ENCODE data around the gene PSME4. TPM values are rescaled to one million over a fixed set of nuclear protein-coding genes. Genes with fewer than 3 reads are reported as not detected.

The PSME4 gene, protein sequence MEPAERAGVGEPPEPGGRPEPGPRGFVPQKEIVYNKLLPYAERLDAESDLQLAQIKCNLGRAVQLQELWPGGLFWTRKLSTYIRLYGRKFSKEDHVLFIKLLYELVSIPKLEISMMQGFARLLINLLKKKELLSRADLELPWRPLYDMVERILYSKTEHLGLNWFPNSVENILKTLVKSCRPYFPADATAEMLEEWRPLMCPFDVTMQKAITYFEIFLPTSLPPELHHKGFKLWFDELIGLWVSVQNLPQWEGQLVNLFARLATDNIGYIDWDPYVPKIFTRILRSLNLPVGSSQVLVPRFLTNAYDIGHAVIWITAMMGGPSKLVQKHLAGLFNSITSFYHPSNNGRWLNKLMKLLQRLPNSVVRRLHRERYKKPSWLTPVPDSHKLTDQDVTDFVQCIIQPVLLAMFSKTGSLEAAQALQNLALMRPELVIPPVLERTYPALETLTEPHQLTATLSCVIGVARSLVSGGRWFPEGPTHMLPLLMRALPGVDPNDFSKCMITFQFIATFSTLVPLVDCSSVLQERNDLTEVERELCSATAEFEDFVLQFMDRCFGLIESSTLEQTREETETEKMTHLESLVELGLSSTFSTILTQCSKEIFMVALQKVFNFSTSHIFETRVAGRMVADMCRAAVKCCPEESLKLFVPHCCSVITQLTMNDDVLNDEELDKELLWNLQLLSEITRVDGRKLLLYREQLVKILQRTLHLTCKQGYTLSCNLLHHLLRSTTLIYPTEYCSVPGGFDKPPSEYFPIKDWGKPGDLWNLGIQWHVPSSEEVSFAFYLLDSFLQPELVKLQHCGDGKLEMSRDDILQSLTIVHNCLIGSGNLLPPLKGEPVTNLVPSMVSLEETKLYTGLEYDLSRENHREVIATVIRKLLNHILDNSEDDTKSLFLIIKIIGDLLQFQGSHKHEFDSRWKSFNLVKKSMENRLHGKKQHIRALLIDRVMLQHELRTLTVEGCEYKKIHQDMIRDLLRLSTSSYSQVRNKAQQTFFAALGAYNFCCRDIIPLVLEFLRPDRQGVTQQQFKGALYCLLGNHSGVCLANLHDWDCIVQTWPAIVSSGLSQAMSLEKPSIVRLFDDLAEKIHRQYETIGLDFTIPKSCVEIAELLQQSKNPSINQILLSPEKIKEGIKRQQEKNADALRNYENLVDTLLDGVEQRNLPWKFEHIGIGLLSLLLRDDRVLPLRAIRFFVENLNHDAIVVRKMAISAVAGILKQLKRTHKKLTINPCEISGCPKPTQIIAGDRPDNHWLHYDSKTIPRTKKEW (N-terminal part only)
- total RNA-seq (2022; extraction: Qiagen RNA extraction; ENCODE audit: low read depth) = 44.1 to 46.4 TPM (median 44.8 TPM) in 5 replicates

DNA sequence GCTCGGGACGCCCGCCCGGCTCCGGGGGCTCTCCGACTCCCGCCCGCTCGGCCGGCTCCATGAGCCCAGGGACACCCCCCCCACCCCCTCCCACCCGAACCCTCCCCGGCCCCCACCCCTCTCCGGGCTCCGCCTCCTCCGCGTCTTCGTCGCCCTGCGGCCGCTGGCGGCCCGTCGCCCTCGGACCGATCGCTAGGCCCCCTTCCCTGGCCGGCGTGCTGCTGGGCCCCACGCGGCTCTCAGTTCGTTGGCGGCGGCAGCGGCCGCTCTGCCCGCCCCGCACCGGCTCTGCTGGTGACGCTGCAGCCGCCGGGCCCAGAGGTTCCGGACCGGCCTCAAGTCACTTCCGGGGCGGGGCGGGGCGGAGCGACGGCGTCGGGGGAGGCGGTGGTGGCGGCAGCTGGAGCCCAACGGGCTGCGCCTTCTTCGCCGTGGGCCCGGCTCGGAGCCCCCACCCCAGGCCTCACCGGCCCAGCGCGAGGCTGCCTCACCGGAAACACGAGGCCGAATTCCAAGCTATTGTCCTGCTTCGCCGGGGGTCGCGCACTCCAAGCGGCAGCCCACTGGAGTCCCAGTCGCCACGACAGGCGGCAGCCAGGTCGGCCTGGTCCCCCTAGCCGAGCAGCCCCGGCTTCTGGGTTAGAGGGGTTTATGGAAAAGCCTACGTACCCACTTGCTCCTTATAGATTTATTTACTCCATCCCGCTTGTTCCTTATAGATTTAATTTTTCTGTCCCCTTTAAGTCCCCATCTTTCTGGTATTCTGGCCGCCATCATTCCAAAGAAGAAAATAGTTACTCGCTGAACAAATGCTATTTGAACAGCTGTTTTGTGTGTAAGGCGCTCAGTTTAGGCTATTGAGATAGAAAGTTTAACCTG, at the start of gene PSME4:
Gene PSME4 (minus strand): TSS at position 270 of the 879 bp plus-strand sequence. CDS start 209 bp downstream, at position 61.

DNA sequence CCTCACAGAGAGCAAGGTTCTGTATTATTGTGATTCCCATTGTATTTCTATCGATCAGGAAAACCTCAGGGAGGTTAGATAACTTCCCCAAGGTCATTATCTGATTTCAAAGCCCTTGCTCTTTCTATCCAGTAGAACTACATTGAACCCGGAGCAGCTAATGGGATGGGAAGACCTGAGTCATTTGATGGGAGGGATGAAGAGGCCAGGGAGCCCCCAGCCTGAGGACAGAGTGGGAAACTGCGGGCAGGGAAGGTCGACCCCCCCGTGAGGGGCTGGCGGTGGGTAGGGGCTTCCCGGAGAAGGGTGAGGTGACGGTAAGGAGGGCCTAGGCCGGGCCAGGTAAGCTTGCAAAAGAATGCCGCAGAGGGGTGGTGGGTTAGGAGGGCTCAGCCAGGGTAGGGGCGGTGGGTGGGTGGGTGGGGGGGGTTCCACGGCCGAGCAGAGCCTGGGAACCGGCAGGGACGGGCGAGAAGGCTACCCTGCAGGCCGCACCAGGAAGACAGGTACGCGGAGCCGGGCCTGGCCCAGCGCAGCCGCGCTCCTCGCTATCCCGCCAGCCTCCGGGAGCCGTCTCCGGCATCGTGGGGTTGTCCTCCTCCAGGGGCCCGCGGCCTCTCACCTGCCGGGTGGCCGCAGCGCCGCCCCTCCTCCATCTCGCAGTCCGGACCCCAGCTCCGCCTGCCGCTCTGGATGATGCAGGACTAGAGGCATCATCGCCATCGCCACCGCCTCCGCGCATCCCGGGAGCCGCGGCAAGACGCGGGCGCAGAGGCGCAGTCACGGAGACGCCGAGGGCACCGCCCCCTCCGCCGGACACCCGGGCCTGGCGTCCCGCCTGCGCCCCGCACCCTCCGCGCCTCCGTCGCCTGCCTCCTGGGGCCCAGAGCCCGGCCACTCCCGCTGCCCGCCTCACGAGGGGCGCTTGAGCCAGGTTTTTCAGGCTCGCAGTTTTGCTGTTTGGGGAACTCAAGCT, 111.3 kb downstream of the PSME4 start, which contains the start of gene GPR75:
Gene GPR75 (minus strand): TSS at position 762 of the 976 bp plus-strand sequence. CDS start 5,211 bp downstream, outside the sequence.

Other genes with a start within 250 kb of the PSME4 start
- gene CHAC2, start 203.2 kb downstream of the PSME4 start, total RNA-seq (2022; extraction: Qiagen RNA extraction; ENCODE audit: low read depth) = 11.2 to 14.9 TPM (median 12.0 TPM) in 5 replicates
- gene ASB3, start 184.0 kb downstream of the PSME4 start, total RNA-seq (2022; extraction: Qiagen RNA extraction; ENCODE audit: low read depth) = 9.1 to 12.5 TPM (median 11.9 TPM) in 5 replicates
- 49.5 to 62.2 TPM (median 58.8 TPM) in 5 replicates for gene ERLEC1, start 183.9 kb downstream of the PSME4 start, total RNA-seq (2022; extraction: Qiagen RNA extraction; ENCODE audit: low read depth)
- 1.4 to 1.7 TPM (median 1.5 TPM) in 5 replicates for gene GPR75, start 111.0 kb downstream of the PSME4 start, total RNA-seq (2022; extraction: Qiagen RNA extraction; ENCODE audit: low read depth)
- 7.3 to 9.3 TPM (median 8.6 TPM) in 5 replicates for gene ACYP2, start 144.6 kb upstream of the PSME4 start, total RNA-seq (2022; extraction: Qiagen RNA extraction; ENCODE audit: low read depth)